ENCODE results near the gene FERD3L.

Gene FERD3L

DNA sequence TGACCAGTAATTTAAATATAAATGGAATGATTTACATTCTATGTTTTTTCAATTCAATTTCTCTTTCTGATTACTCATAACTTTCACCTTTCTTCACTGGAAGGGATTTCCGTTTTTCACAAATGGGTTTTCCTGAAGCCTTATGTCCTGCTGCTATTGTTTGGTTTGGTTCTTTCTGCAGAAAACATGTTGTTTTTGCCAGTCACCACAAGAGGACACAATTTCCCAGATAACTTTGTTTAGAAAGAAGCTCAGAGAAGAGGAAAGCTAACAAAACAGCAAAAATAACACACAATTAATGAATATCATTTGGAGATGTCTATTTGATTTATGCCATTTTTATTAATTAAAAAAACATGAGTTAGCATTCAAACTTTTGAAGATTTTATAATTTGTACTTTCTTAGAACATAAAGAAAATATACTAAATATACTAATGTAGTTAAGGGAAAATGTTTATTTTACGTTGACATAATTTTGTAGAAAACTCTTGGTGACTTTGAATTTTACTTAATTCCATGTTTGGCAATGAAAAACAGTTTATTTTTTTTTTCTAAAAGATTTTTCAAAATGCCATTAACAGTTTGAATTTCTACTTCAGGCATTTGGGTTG is 23.1 kb downstream of the FERD3L start:
- peaks cover 50% of the 10 kb centered on the region for H3K27me3 Mint-ChIP-seq
- peaks cover 4% of the 10 kb centered on the region for H3K9me3 Mint-ChIP-seq
- no peak overlapping the region for H3K27ac Mint-ChIP-seq
- no peaks in the 10 kb centered on the region for H3K4me1 Mint-ChIP-seq (ENCODE audit: low read depth)
- no peaks in the 10 kb centered on the region for H3K36me3 Mint-ChIP-seq (ENCODE audit: low read depth)
- no peak for DNase-seq
- no peak overlapping the region for H3K4me3 Mint-ChIP-seq

DNA sequence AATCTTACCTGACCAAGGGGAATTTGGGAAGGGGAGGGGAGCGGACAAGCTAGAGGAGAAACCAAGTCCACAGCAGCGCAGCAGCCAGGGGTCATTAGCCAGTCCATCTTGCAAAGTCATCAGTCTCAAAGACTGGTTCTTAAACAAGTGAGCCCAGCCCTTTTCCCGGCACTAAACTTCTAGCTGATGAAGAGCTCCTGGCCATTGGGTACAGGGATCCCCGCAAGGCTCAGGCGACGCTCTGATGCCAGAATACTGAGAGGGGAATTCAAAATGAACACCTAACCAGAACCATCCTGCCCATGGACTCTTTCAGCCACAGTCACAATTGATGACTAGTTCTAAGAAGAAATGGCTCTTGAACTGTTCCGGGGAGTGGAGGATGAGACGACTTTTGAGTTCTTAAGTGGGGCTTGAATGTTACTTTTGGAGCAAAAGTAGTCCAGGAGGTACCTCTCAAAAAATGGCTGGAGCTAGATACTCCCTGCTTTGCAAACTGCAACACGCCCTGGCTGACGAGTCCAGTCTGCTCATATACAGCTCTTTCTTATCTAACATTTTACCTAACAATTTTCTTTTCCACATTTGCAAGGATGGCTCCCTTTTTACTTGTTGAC is 25.2 kb downstream of the FERD3L start:
- Mint-ChIP-seq H3K9me3 (peaks cover 4% of the 10 kb centered on the region), H3K36me3 (ENCODE audit: low read depth) (no peaks in the 10 kb centered on the region), H3K27ac (no peak overlapping the region), H3K4me3 (no peak overlapping the region), H3K4me1 (ENCODE audit: low read depth) (peaks cover 3% of the 10 kb centered on the region), H3K27me3 (peaks cover 63% of the 10 kb centered on the region)
- no peak for DNase-seq

DNA sequence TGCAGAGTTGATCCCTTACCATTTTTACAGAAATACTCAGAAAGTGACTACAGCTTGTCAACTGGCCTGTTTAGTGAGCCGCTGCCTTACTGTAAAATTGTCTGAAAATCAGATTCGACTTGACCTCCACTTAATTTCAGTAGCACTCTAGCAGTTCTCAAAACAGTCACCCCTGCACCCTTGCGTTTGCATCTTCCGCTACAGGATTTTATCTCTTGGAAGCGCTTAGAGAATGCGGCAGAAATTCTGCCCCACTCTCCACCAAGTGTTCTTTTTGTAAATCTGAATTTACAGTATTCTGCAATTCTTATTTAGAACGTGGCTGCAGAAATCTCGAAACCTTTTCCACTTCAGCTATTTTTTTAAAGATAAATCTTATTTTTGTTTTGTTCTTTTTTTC is 25.8 kb downstream of the FERD3L start:
- Mint-ChIP-seq H3K9me3 (peaks cover 4% of the 10 kb centered on the region), H3K27me3 (peaks cover 70% of the 10 kb centered on the region), H3K36me3 (ENCODE audit: low read depth) (no peaks in the 10 kb centered on the region), H3K4me1 (ENCODE audit: low read depth) (peaks cover 3% of the 10 kb centered on the region), H3K27ac (no peak overlapping the region), H3K4me3 (no peak overlapping the region)
- DNase-seq: no peak

DNA sequence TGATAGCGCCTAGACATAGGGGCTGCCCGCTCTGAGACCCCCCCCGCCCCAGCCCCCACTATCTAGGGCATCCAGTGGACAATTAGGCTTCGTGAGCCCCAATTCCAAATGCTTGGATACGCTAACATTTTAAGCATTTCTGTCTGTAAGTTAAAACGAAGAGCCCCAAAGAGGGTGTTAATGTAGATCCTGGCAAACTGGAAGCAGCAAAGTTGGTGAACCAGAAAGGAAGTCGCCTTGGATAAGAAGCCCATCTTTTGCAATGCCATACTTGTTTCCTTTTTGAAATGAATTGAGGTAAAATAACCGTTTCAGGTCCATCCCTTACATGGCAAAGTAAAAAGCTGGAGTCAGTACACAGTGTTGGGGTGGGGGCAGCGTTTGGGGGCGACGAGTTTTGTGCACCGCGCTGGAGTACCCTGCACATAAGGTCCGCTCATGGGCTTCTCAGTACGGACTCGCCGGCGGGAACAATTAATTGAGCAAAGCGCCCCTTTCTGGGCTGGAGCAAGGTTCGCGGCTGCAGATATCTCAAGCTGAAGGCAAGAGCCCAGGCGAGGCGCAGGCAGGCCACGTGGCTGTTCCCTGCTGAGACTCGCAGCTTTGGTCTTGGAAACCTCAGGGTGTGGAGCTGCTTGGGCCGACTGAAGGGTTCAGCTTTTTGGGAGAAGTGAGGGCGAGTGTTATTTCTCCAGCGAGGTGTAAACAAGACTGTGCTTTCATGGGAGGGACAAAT is 26.4 kb downstream of the FERD3L start:
- no peaks in the 10 kb centered on the region for H3K36me3 Mint-ChIP-seq (ENCODE audit: low read depth)
- H3K9me3 Mint-ChIP-seq: peaks cover 4% of the 10 kb centered on the region
- peaks cover 75% of the 10 kb centered on the region for H3K27me3 Mint-ChIP-seq
- H3K27ac Mint-ChIP-seq: no peak overlapping the region
- no peak overlapping the region for H3K4me3 Mint-ChIP-seq
- H3K4me1 Mint-ChIP-seq (ENCODE audit: low read depth): peaks cover 3% of the 10 kb centered on the region
- DNase-seq: no peak

DNA sequence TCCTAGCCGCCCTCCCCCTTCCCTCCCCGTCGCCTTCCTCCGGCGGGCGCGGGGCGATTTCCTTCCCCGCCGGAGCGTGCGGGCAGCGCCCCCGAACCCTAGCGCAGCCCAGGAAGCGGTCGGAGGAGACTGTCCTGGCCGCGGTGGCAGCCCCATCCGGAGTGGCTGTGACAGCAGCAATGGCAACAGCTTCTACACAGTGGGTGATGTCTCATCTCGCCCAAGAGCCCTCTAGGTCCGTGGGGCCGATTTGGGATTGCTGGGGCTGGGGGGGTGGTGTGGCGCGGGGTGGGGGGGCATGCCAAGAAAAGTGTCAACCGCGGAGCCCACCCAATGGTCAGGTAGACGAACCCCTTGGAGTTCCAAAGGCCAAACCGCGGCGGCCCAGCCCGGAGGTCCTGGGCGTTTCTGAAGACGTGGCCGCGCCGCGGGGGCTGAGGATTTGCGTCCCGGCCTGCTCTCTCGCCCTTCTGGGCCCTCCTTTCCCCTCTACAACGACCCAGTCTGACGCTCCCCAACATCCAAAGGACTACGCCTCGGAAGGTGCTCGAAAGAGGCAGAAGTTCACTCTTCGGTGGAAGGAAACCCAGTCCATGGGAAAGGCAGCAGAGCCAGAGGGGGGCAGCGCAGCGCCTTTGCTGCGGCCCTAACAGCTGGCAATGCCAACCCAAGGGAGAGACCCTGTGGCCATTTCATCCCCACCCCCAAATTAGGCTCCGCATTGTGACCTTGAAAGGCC is 27.2 kb downstream of the FERD3L start:
- Mint-ChIP-seq H3K4me3 (no peak overlapping the region), H3K36me3 (ENCODE audit: low read depth) (no peaks in the 10 kb centered on the region), H3K9me3 (no peaks in the 10 kb centered on the region), H3K4me1 (ENCODE audit: low read depth) (peaks cover 3% of the 10 kb centered on the region), H3K27me3 (peaks cover 74% of the 10 kb centered on the region), H3K27ac (no peak overlapping the region)
- no peak for DNase-seq

DNA sequence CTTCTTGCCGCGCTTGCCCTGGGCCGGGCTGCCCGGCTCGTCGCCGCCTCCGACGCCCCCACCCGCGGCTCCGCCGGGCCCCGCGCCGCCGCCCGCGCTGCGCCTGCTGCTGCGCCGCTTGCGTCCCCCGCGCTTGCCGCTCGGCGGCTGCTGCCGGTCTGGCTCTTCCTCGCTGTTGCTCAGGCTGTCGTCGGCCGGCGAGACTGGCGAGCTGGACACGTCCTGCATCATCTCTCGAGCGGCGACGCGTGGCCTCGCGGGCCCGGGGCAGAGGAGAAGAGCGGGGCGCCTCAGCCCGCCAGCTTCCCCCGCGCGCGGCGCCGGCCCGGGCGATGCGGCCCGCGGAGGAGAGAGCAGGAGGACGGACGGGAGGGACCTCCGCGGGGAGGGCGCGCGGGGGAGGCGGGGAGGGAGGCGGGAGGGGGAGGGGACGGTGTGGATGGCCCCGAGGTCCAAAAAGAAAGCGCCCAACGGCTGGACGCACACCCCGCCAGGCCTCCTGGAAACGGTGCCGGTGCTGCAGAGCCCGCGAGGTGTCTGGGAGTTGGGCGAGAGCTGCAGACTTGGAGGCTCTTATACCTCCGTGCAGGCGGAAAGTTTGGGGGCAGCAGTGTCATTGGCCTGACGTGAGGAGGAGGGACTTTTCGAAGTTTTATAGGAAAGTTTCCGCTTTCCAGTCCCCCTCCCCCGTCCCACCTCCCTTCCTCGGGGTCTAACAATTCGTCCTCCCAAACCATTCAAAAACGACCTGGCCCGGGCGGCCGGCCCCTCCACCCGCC is 27.9 kb downstream of the FERD3L start, which contains the start of gene TWIST1:
Gene TWIST1 (minus strand): TSS at position 546 of the 779 bp plus-strand sequence. CDS start 315 bp downstream, at position 231.
- peaks cover 78% of the 10 kb centered on the region for H3K27me3 Mint-ChIP-seq
- no peak within 1 kb of the TSS for H3K27ac Mint-ChIP-seq
- no peaks in the 10 kb centered on the region for H3K36me3 Mint-ChIP-seq (ENCODE audit: low read depth)
- peak within 1 kb of the TSS; percentile 15 for H3K4me3 Mint-ChIP-seq
- peak; percentile 28 for DNase-seq
- H3K4me1 Mint-ChIP-seq (ENCODE audit: low read depth): peaks cover 3% of the 10 kb centered on the region
- no peaks in the 10 kb centered on the region for H3K9me3 Mint-ChIP-seq

DNA sequence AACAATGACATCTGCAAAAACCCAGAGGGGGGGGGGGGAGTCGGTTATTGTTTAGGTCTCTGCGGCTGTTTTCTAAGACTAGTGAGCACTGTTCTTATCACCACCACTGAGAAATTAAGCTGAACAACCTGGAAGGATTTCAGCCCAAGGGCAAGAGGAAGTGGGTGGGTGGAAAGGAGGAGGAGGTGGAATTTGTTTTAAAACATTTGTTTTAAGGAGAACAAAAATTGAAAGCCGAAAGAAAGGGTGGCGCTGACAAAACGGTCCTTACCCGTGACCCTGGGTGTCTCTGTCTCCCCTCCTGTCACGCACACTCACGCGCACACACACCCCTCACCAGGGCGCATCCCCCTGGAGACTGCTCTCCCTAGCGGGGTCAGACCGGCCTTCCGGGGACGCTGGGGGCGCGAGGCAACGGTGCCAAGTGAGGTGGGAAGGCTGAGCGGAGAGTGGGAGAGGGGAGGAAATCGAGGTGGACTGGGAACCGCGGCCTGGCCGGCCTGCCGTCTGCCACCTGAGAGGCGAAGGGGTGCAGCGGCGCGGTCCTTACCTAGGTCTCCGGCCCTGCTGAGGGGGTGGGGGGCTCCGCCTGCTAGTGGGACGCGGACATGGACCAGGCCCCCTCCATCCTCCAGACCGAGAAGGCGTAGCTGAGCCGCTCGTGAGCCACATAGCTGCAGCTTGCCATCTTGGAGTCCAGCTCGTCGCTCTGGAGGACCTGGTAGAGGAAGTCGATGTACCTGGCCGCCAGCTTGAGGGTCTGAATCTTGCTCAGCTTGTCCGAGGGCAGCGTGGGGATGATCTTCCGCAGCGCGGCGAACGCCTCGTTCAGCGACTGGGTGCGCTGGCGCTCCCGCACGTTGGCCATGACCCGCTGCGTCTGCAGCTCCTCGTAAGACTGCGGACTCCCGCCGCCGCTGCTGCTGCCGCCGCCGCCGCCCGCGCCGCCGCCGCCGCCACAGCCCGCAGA is 28.8 kb downstream of the FERD3L start:
- Mint-ChIP-seq H3K4me3 (peak overlapping the region; percentile 42), H3K27me3 (peaks cover 81% of the 10 kb centered on the region), H3K36me3 (ENCODE audit: low read depth) (no peaks in the 10 kb centered on the region), H3K27ac (no peak overlapping the region), H3K4me1 (ENCODE audit: low read depth) (peaks cover 3% of the 10 kb centered on the region), H3K9me3 (peaks cover 3% of the 10 kb centered on the region)
- peak; percentile 27 for DNase-seq

DNA sequence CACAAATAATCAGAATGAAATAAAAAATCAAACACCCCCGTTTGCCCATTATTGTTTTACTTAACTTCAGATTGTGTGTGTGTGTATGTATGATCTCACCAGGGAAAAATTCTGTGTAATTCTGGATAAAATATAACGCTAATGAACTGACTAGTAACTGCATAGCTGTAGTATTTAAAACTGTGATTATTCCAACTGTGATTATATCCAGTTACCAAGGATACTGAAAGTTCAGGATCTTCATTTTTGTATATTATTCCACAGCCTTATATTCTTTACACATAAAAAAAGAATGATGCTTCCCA is 30.7 kb downstream of the FERD3L start:
- H3K4me1 Mint-ChIP-seq (ENCODE audit: low read depth): peaks cover 4% of the 10 kb centered on the region
- no peak overlapping the region for H3K27ac Mint-ChIP-seq
- H3K36me3 Mint-ChIP-seq (ENCODE audit: low read depth): no peaks in the 10 kb centered on the region
- H3K9me3 Mint-ChIP-seq: peaks cover 3% of the 10 kb centered on the region
- no peak overlapping the region for H3K4me3 Mint-ChIP-seq
- no peak for DNase-seq
- H3K27me3 Mint-ChIP-seq: peaks cover 83% of the 10 kb centered on the region

DNA sequence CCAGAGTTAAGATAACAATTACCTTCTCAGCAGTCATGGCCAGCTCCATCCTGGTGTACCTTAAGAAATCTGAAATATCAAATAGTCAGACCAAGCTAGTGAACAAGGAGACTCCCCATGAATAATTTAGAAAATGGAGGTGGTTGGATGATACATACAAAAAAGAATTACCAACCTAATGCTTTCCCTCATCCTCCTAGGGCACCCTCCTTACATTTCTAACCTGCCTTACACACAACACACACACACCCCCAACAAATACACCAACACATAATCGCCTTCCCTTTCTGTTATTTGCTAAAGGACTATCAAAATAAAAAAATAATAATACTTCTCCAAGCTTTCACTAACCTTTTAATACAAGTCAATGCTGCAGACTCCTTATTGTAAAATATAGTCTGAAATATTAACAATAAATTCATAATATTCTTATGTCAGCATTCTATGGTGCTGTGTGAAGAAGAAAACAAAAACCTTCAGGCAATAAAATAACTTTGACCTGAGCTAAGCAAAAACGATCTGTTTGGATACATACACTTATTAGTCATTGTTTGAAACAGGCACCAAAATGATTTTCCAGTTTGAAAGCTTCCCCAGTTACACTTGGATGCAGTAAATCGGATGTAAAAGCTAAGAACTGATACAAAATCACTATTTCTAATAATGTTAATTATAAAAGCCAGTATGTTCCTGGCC is 31.2 kb downstream of the FERD3L start:
- no peak for DNase-seq
- peaks cover 3% of the 10 kb centered on the region for H3K9me3 Mint-ChIP-seq
- H3K36me3 Mint-ChIP-seq (ENCODE audit: low read depth): no peaks in the 10 kb centered on the region
- H3K27ac Mint-ChIP-seq: no peak overlapping the region
- H3K27me3 Mint-ChIP-seq: peaks cover 83% of the 10 kb centered on the region
- H3K4me1 Mint-ChIP-seq (ENCODE audit: low read depth): peaks cover 4% of the 10 kb centered on the region
- no peak overlapping the region for H3K4me3 Mint-ChIP-seq

DNA sequence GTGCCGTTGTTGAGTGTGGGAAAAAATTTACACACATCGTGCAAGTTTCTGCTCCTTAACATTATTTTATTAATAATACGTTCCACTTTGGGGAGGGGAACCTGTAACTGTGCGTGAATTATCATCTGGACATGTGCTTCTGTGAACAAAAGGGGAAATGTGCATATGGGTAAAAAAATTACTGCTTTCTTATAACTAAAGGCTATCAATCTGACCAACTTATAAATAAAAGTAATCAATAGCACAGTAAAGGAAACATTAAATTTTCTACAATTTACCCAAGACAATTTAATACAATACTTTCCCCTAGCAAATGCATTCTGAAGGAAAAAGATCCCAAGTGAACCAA is 32.2 kb downstream of the FERD3L start:
- peaks cover 4% of the 10 kb centered on the region for H3K4me1 Mint-ChIP-seq (ENCODE audit: low read depth)

DNA sequence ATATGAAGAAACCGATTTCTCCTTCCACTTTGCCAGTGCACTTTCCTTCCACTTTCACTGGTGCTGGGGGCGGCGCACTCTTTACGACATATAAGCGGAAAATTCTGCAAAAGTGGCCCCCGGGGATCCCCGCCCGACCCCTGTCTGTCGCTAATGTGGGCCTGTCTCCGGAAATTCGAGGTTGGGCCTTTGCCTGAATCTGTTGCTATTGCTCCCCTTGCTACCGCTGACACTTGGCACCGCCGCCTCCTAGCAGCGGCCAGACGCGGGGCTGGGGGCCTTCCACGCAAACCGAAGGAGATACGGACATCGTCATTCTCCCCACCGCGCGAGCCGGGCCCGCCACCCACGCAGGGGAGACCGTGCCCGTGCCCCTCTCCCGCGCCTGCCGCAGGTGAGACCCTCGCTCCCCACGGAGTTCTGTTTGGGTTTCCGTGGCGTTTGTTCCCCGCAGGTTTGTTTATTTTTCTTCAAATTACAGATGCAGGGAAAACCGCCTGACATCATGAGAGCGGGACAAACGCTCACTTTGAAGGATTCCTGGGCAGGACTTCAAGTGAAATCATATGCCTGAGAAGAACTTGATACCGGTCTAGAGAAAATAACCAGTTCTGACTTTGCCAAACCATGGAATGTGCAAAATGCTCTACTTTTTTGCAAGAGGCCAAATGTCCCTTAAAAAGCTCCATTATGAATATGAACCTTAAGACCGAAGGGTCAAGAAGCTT is 32.8 kb downstream of the FERD3L start:
- Mint-ChIP-seq H3K4me1 (ENCODE audit: low read depth) (peaks cover 9% of the 10 kb centered on the region), H3K9me3 (peaks cover 3% of the 10 kb centered on the region), H3K27ac (no peak overlapping the region), H3K27me3 (peaks cover 88% of the 10 kb centered on the region), H3K36me3 (ENCODE audit: low read depth) (no peaks in the 10 kb centered on the region), H3K4me3 (no peak overlapping the region)
- no peak for DNase-seq

More for the DNA sequence above, 32.2 kb downstream of the FERD3L start:
- H3K9me3 Mint-ChIP-seq: peaks cover 3% of the 10 kb centered on the region
- no peak overlapping the region for H3K4me3 Mint-ChIP-seq
- H3K27ac Mint-ChIP-seq: no peak overlapping the region
- peaks cover 84% of the 10 kb centered on the region for H3K27me3 Mint-ChIP-seq
- no peak for DNase-seq
- no peaks in the 10 kb centered on the region for H3K36me3 Mint-ChIP-seq (ENCODE audit: low read depth)

DNA sequence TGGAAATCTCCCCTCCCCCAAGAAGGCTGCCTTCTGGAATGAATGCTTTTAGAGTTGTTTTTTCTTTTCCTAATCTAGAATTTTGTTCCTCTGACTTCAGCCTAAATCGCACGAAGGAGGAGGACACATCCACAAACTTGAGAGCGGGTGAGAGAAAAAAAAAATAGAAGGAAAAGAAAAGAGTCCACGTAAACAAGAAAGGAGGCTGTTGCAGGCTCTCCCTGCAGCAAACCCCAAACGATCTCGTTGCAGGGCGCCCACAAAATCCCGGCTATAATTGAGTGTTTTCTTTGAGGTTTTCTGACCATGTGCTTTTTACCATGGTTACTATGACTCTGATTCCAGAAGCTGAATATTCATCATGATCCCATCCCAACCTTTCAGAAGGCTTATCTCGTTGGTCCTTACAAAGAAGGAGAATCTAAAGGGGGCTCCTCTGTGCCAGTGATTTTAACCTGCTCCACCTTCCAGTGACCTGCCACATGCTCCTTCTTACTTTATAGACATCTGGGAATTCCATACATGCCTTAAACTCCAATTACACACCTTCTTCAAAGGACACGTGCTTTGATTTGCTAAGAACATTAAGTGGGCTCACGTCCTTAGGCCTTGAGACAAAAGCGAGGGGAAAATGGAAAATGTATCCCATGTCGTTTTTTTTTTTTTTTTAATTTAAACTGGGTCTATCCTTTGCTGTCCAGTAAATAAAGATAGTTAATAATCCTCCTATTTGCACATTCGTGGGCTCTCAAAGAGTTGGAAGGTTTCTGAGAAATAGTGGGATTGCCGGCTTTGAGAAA is 33.5 kb downstream of the FERD3L start:
- Mint-ChIP-seq H3K36me3 (ENCODE audit: low read depth) (no peaks in the 10 kb centered on the region), H3K4me3 (no peak overlapping the region), H3K9me3 (peaks cover 3% of the 10 kb centered on the region), H3K27me3 (peaks cover 93% of the 10 kb centered on the region), H3K27ac (no peak overlapping the region), H3K4me1 (ENCODE audit: low read depth) (peaks cover 10% of the 10 kb centered on the region)
- DNase-seq: no peak

Data from activated T-cell treated with anti-CD3 and anti-CD28 coated beads, Interleukin-2, amount 50 U/mL, for 24 hours (primary cell).